ENCODE data around the gene HASPIN.
"Not testable (repeated sequence)": the region's sequence is repeated elsewhere in the genome, so short reads cannot be mapped to it uniquely, and the experiment has no call there.

DNA sequence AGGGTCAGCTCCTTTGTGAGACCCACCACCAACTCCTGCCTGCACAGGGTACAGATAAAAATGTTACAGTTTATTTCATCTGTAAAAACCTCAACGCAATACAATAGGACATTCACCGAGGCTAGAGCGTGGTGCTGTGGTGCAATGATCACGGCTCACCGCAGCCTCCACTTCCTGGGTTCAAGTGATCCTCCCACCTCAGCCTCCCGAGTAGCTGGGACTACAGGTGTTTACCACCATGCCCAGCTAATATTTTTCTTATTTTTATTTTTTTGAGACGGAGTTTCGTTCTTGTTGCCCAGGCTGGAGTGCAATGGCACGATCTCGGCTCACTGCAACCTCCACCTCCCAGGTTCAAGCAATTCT is 11.2 kb downstream of the HASPIN start:
- not testable (repeated sequence) for TF ChIP-seq TAF1, POLR2AphosphoS5, POU2F2 (IDR thresholded peaks at IDR 0.05; ENCODE audit: low read depth, low read length)
